Hepatocyte (in vitro differentiated cells): ENCODE measurements around the gene ZBTB7C.

ENCODE experiments used
- CTCF ChIP-seq: fragments of 200-600 bp; sonication (generic); IDR thresholded peaks from 2 replicates; pipeline ENCODE4 v1.5.1; 2016; ENCODE audit warnings: antibody characterized with exemption, mild to moderate bottlenecking; ENCODE audit not compliant: poor library complexity
- EZH2 ChIP-seq: fragments of 200-600 bp; sonication (generic); IDR thresholded peaks from 2 replicates; pipeline ENCODE4 v1.6.1; 2016; ENCODE audit warnings: antibody characterized with exemption, mild to moderate bottlenecking, borderline replicate concordance
- EZH2phosphoT487 ChIP-seq: fragments of 200-600 bp; sonication (generic); IDR thresholded peaks from one replicate; pipeline ENCODE4 v1.6.1; 2018; ENCODE audit warnings: antibody characterized with exemption, mild to moderate bottlenecking, low read depth, moderate library complexity; ENCODE audit not compliant: unreplicated experiment, severe bottlenecking

- TF ChIP-seq EZH2phosphoT487 (no peak), CTCF (no peak), EZH2 (no peak)
Measured at GRCh38 chr18:48339692-48340091, 69.5 kb downstream of the ZBTB7C start.
